HCT116 (cell line): ENCODE data around the gene EIF4A3.

ENCODE experiments used
- EZH2 ChIP-seq: fragments of 200-600 bp; sonication (generic); IDR thresholded peaks from 2 replicates; pipeline ENCODE4 v1.6.1; 2017; ENCODE audit warnings: antibody characterized with exemption, mixed run types
- POLR2A ChIP-seq: IDR thresholded peaks from 2 replicates; pipeline ENCODE4 v1.7.0; 2011; ENCODE audit warnings: borderline replicate concordance; ENCODE audit not compliant: insufficient read depth, insufficient read length; ENCODE audit errors: extremely low read depth
- SP1 ChIP-seq: IDR thresholded peaks from 2 replicates; pipeline ENCODE4 v1.6.1; 2012; ENCODE audit warnings: low read depth
- ZFX ChIP-seq: fragments of 450-650 bp; IDR thresholded peaks from 2 replicates; pipeline ENCODE4 v1.6.1; 2017
- TF ChIP-seq, protein P1 (sequence below), 3 experiments: fragments of 200-600 bp in 1 of 3; sonication (generic) in 1 of 3; IDR thresholded peaks in 2 of 3; conservative IDR thresholded peaks in 1 of 3; 2 replicates each; pipeline ENCODE4 v1.5.1; 2012 to 2017; ENCODE audit warnings: low read depth in 2 of 3, low read length in 2 of 3, antibody characterized with exemption in 1 of 3, borderline replicate concordance in 1 of 3, control low read depth in 1 of 3, mild to moderate bottlenecking in 1 of 3, mixed read lengths in 1 of 3, mixed run types in 1 of 3, moderate library complexity in 1 of 3; ENCODE audit not compliant: insufficient read depth in 1 of 3
- TF ChIP-seq, protein P2 (sequence below): IDR thresholded peaks from 2 replicates; pipeline ENCODE4 v1.6.1; 2012

DNA sequence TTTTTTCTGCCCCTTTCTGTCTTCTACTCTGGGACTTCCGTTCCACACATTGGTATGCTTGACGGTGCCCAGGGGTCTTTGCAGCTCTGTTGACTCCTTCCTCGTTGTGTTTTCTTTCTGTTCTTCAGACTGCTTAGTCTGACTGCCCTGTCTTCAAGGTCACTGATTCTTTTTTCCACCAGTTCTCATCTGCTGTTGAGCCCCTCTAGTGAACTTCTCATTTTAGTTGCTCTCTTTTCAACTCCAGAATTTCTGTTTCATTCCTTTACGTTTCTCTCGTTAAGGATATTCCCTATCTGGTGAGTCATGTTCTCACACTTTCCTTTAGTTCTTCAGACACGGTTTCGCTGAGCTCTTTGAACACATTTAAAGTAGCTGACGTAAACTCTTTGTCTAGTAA, 31.8 kb downstream of the EIF4A3 start:
- TF ChIP-seq, protein P1, sequence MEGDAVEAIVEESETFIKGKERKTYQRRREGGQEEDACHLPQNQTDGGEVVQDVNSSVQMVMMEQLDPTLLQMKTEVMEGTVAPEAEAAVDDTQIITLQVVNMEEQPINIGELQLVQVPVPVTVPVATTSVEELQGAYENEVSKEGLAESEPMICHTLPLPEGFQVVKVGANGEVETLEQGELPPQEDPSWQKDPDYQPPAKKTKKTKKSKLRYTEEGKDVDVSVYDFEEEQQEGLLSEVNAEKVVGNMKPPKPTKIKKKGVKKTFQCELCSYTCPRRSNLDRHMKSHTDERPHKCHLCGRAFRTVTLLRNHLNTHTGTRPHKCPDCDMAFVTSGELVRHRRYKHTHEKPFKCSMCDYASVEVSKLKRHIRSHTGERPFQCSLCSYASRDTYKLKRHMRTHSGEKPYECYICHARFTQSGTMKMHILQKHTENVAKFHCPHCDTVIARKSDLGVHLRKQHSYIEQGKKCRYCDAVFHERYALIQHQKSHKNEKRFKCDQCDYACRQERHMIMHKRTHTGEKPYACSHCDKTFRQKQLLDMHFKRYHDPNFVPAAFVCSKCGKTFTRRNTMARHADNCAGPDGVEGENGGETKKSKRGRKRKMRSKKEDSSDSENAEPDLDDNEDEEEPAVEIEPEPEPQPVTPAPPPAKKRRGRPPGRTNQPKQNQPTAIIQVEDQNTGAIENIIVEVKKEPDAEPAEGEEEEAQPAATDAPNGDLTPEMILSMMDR (IDR thresholded peaks at IDR 0.05 in 2 of 3, conservative IDR thresholded peaks at IDR 0.05 in 1 of 3; ENCODE audit: borderline replicate concordance in 1 of 3, insufficient read depth in 1 of 3, low read depth in 2 of 3, low read length in 2 of 3), result no peak
- TF ChIP-seq SP1 (no peak), EZH2 (no peak), POLR2A (no peak), ZFX (no peak)
- TF ChIP-seq, protein P2, sequence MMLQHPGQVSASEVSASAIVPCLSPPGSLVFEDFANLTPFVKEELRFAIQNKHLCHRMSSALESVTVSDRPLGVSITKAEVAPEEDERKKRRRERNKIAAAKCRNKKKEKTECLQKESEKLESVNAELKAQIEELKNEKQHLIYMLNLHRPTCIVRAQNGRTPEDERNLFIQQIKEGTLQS, result no peak
